ENCODE data around the gene TPM1. TPM values are rescaled to one million over a fixed set of nuclear protein-coding genes. Genes with fewer than 3 reads are reported as not detected.

Gene TPM1
- total and polyA plus RNA-seq, 9 of the 15 experiments (the other 6 are each of a cell fraction or from before 2014, with no cell fraction given): 8.1 to 53.9 (median 43.1) TPM

GRCh38 chr15:63114465-63114864 is 71.9 kb downstream of the TPM1 start:
- Histone ChIP-seq H3K79me2 (ENCODE audit: control insufficient read depth, insufficient read depth, low read length) (no peaks in the 10 kb centered on the region), H2AFZ (ENCODE audit: low read depth, low read length) (0 out of 2 replicates have a peak overlapping the region, but pooled peaks have one; percentile 8), H4K20me1 (replicated peaks; ENCODE audit: control insufficient read depth, insufficient read depth, low read length) (no peaks in the 10 kb centered on the region), H3K4me2 (ENCODE audit: insufficient read depth, low read length) (no peak overlapping the region), H3K27ac (ENCODE audit: extremely low read depth, low read depth, low read length) (no peak overlapping the region), H3K4me3 (no peak overlapping the region), H3K36me3 (ENCODE audit: control insufficient read depth, insufficient read depth, low read length) (no peaks in the 10 kb centered on the region), H3K9me3 (replicated peaks; ENCODE audit: control insufficient read depth, insufficient read depth, low read depth, low read length) (no peaks in the 10 kb centered on the region), H3K9ac (ENCODE audit: insufficient read depth in 1 of 2, low read depth in 2 of 2, low read length in 2 of 2) (no peak overlapping the region), H3K4me1 (replicated peaks in 1 of 2; ENCODE audit: control insufficient read depth in 2 of 2, insufficient read depth in 2 of 2, low read length in 2 of 2) (peaks cover 0 to 25% of the 10 kb centered on the region in 2 experiments; a peak in 4 of 5 replicates), H3K27me3 (ENCODE audit: control insufficient read depth in 2 of 2, insufficient read depth in 2 of 2, low read length in 2 of 2) (no peaks in the 10 kb centered on the region), H3K9me1 (ENCODE audit: control insufficient read depth, insufficient read depth, low read length) (no peaks in the 10 kb centered on the region)
- ATAC-seq (no peak), FAIRE-seq (no peak), DNase-seq (ENCODE audit: extremely low read depth in 1 of 4, low spot score in 3 of 4) (no peak)
- ChIA-PET POLR2A (interaction anchor here (0.6 kb wide), 1 partner anchor 20 kb away, joined by 3 read pairs; no protein-coding TSS in a partner anchor), CTCF (ENCODE audit: low intra/inter-chr PET ratio) (no interaction called here)
- whole genome bisulfite sequencing (ENCODE audit: insufficient coverage, low coverage, missing lambda C conversion rate): 18% methylated on average over 2 of the region's 2 CpGs
- BruUV-seq (replicated peaks): no TSS peak
- intact Hi-C loops (cut with micrococcal nuclease): loop anchor here (5.0 kb wide), 1 partner anchor 43 kb away; the partner anchor contains the start of gene RPS27L
- in situ Hi-C loops (cut with MboI): no loop called here
- TF ChIP-seq SFPQ (IDR thresholded peaks at IDR 0.05; ENCODE audit: low read depth, low read length): no peak
- no peak for TF ChIP-seq ZNF316 (IDR thresholded peaks at IDR 0.05)
- no peak for TF ChIP-seq ZFPM2 (CRISPR knock-in tag; IDR thresholded peaks at IDR 0.05)
- TF ChIP-seq HDAC3 (IDR thresholded peaks at IDR 0.05; ENCODE audit: borderline replicate concordance, partially characterized antibody): no peak
- no peak for TF ChIP-seq KLF16 (IDR thresholded peaks at IDR 0.05)
- TF ChIP-seq ESRRB (CRISPR knock-in tag; IDR thresholded peaks at IDR 0.05; ENCODE audit: borderline replicate concordance): no peak
- no peak for TF ChIP-seq CREB3L1 (IDR thresholded peaks at IDR 0.05; ENCODE audit: borderline replicate concordance, low read depth)
- TF ChIP-seq NCOR1 (IDR thresholded peaks at IDR 0.05): no peak
- no peak for TF ChIP-seq ZNF695 (CRISPR knock-in tag; IDR thresholded peaks at IDR 0.05)
- no peak for TF ChIP-seq RFX1 (IDR thresholded peaks at IDR 0.05)
- TF ChIP-seq RHOXF2B (CRISPR knock-in tag; conservative IDR thresholded peaks at IDR 0.05): no peak
- no peak for TF ChIP-seq ZBTB9 (CRISPR knock-in tag; IDR thresholded peaks at IDR 0.05)
- no peak for TF ChIP-seq ZNF778 (CRISPR knock-in tag; IDR thresholded peaks at IDR 0.05)
- TF ChIP-seq HMBOX1 (IDR thresholded peaks at IDR 0.05): no peak
- TF ChIP-seq TCF15 (CRISPR knock-in tag; IDR thresholded peaks at IDR 0.05): no peak
